Muscle of arm (tissue), 12 donors: ENCODE results near the gene ZNF606. TPM values are rescaled to one million over a fixed set of nuclear protein-coding genes. Genes with fewer than 3 reads are reported as not detected.
"Not testable (repeated sequence)": the region's sequence is repeated elsewhere in the genome, so short reads cannot be mapped to it uniquely, and the experiment has no call there.

Source experiments
- DNase-seq: peaks from one replicate; pipeline ENCODE4 v3.0.0-alpha.2; 2013
- polyA plus RNA-seq, 12 donors: library from polyadenylated mRNA; unstranded; fragments of 120-200 nt; gene quantifications; one replicate each; pipeline ENCODE4 v1.2.1, GENCODE V29; 2013; ENCODE audit not compliant: insufficient read length in 12 of 12

The ZNF606 gene
- polyA plus RNA-seq, 12 donors = 10.5 to 27.5 (median 13.2) TPM; not detected in 1

GRCh38 chr19:58020129-58020528 is 17.5 kb upstream of the ZNF606 start:
- no peak for DNase-seq

GRCh38 chr19:58014141-58014540 is 11.5 kb upstream of the ZNF606 start:
- no peak for DNase-seq

GRCh38 chr19:58010507-58010906 is 7.9 kb upstream of the ZNF606 start:
- DNase-seq = no peak

- DNase-seq = peak; percentile 92
Observed at GRCh38 chr19:58009666-58010301, 7.2 kb upstream of the ZNF606 start.

- no peak for DNase-seq
Observed at GRCh38 chr19:58009301-58009665, 6.7 kb upstream of the ZNF606 start.

- DNase-seq = not testable (repeated sequence)
Observed at GRCh38 chr19:58008877-58009276, 6.3 kb upstream of the ZNF606 start.

GRCh38 chr19:58007285-58007684 is 4.7 kb upstream of the ZNF606 start:
- DNase-seq = no peak

GRCh38 chr19:58003174-58003828 is 681 bp upstream of the ZNF606 start:
- no peak for DNase-seq

GRCh38 chr19:58001895-58002369 is 688 bp downstream of the ZNF606 start:
- DNase-seq = peak; percentile 38

GRCh38 chr19:58000677-58001076 is 1.9 kb downstream of the ZNF606 start:
- no peak for DNase-seq

GRCh38 chr19:57992841-57993240 is 9.8 kb downstream of the ZNF606 start:
- no peak for DNase-seq

- DNase-seq = no peak
Observed at GRCh38 chr19:57978586-57979289, 23.9 kb downstream of the ZNF606 start.

- no peak for DNase-seq
Observed at GRCh38 chr19:57974434-57974833, 28.2 kb downstream of the ZNF606 start, which contains the start of gene C19orf18. Gene C19orf18 (minus strand): TSS chr19:57974534. CDS start chr19:57974432, 102 bp downstream.

GRCh38 chr19:57964761-57965160 is 37.9 kb downstream of the ZNF606 start:
- no peak for DNase-seq

GRCh38 chr19:57961785-57962184 is 40.8 kb downstream of the ZNF606 start:
- no peak for DNase-seq

- DNase-seq = no peak
Observed at GRCh38 chr19:57954996-57955395, 47.6 kb downstream of the ZNF606 start.

GRCh38 chr19:57949702-57950101 is 52.9 kb downstream of the ZNF606 start:
- no peak for DNase-seq

GRCh38 chr19:57949296-57949695 is 53.3 kb downstream of the ZNF606 start:
- DNase-seq = no peak

GRCh38 chr19:57947419-57948134 is 55.0 kb downstream of the ZNF606 start, which contains the start of gene ZNF256:
Gene ZNF256 (minus strand): TSS chr19:57947706. CDS start chr19:57947474, 232 bp downstream.
- peak; percentile 97 for DNase-seq

GRCh38 chr19:57947088-57947418 is 55.6 kb downstream of the ZNF606 start:
- DNase-seq = no peak

- no peak for DNase-seq
Observed at GRCh38 chr19:57946316-57946715, 56.3 kb downstream of the ZNF606 start.

- DNase-seq = no peak
Observed at GRCh38 chr19:57941593-57941992, 61.0 kb downstream of the ZNF606 start.
